GM19467 (cell line): ENCODE data around the gene ZNHIT3.

Experiments
- ATAC-seq: cut with Tn5 transposase; IDR thresholded peaks from one replicate; pipeline ENCODE4 v1.9.1; 2021; ENCODE audit warnings: mild to moderate bottlenecking, moderate library complexity; ENCODE audit not compliant: unreplicated experiment

Gene ZNHIT3

DNA sequence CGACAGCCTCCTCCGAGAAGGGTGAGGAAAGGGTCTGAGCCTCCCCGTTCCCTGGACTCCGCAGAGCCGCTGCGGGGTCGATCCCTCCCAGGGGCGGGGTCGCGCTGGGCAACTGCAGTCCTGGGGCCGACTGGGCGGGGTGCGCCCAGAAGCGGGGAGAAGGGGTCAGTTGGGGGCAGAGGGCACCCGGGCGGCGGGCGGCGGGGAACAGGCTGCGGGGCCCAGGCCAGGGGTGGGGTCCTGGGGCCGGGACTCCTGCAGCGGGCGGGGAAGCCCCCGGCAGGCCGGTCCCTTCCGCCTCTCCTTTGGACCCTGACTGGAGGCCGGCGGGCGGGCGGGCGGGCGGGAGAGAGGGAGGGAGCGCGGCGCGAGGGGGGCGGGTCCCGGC, 58.6 kb downstream of the ZNHIT3 start:
- peak; percentile 33 for ATAC-seq
